ENCODE results near the gene GMEB2.

GMEB2 gene

GRCh38 chr20:63597651-63598478, 29.0 kb downstream of the GMEB2 start:
- no peak for DNase-seq (ENCODE audit: low read depth)
- no peak overlapping the region for H3K4me3 ChIP-seq (ENCODE audit: low read depth, low read length)
- no peak for TF ChIP-seq CTCF (IDR thresholded peaks at IDR 0.05; ENCODE audit: insufficient read depth, low read depth, low read length, missing control alignments)

- no peak for DNase-seq (ENCODE audit: low read depth)
- H3K4me3 ChIP-seq (ENCODE audit: low read depth, low read length), result no peak overlapping the region
- no peak for TF ChIP-seq CTCF (IDR thresholded peaks at IDR 0.05; ENCODE audit: insufficient read depth, low read depth, low read length, missing control alignments)
These were observed 30.5 kb downstream of the GMEB2 start for GRCh38 chr20:63596423-63596822.

GRCh38 chr20:63595416-63596127, 31.3 kb downstream of the GMEB2 start:
- no peak overlapping the region for H3K4me3 ChIP-seq (ENCODE audit: low read depth, low read length)
- no peak for DNase-seq (ENCODE audit: low read depth)
- no peak for TF ChIP-seq CTCF (IDR thresholded peaks at IDR 0.05; ENCODE audit: insufficient read depth, low read depth, low read length, missing control alignments)

GRCh38 chr20:63594043-63594561, 32.8 kb downstream of the GMEB2 start:
- no peak overlapping the region for H3K4me3 ChIP-seq (ENCODE audit: low read depth, low read length)
- no peak for TF ChIP-seq CTCF (IDR thresholded peaks at IDR 0.05; ENCODE audit: insufficient read depth, low read depth, low read length, missing control alignments)

GRCh38 chr20:63592661-63593060, 34.2 kb downstream of the GMEB2 start:
- no peak overlapping the region for H3K4me3 ChIP-seq (ENCODE audit: low read depth, low read length)
- no peak for TF ChIP-seq CTCF (IDR thresholded peaks at IDR 0.05; ENCODE audit: insufficient read depth, low read depth, low read length, missing control alignments)
- no peak for DNase-seq (ENCODE audit: low read depth)

More at GRCh38 chr20:63594043-63594561, 32.8 kb downstream of the GMEB2 start:
- no peak for DNase-seq (ENCODE audit: low read depth)

- no peak for TF ChIP-seq CTCF (IDR thresholded peaks at IDR 0.05; ENCODE audit: insufficient read depth, low read depth, low read length, missing control alignments)
These were observed 35.0 kb downstream of the GMEB2 start for GRCh38 chr20:63591786-63592355.

More at GRCh38 chr20:63591786-63592355, 35.0 kb downstream of the GMEB2 start:
- no peak for DNase-seq (ENCODE audit: low read depth)
- no peak overlapping the region for H3K4me3 ChIP-seq (ENCODE audit: low read depth, low read length)

Measured in GM12865 (cell line).